Osteocyte (in vitro differentiated cells): Measurements from ENCODE around the gene GCAT. TPM values are rescaled to one million over a fixed set of nuclear protein-coding genes. Genes with fewer than 3 reads are reported as not detected.
A peak's percentile ranks its signal among the peaks of the same experiment; 100 is the strongest.

Experiments used
- DNase-seq: peaks from one replicate; pipeline ENCODE4 v3.0.0; 2021; ENCODE audit warnings: mixed read lengths; ENCODE audit not compliant: unreplicated experiment; ENCODE audit errors: extremely low spot score
- H3K27ac Mint-ChIP-seq: one replicate; pipeline ENCODE4 v1.8.0; 2021; ENCODE audit warnings: mild to moderate bottlenecking, mixed read lengths; ENCODE audit not compliant: unreplicated experiment
- H3K27me3 Mint-ChIP-seq: one replicate; pipeline ENCODE4 v1.8.0; 2021; ENCODE audit warnings: mixed read lengths; ENCODE audit not compliant: unreplicated experiment
- H3K36me3 Mint-ChIP-seq: one replicate; pipeline ENCODE4 v1.8.0; 2021; ENCODE audit warnings: mixed read lengths; ENCODE audit not compliant: unreplicated experiment
- H3K4me1 Mint-ChIP-seq: one replicate; pipeline ENCODE4 v1.8.0; 2021; ENCODE audit warnings: mixed read lengths; ENCODE audit not compliant: unreplicated experiment
- H3K4me3 Mint-ChIP-seq: one replicate; pipeline ENCODE4 v1.8.0; 2021; ENCODE audit warnings: mild to moderate bottlenecking, moderate library complexity, mixed read lengths; ENCODE audit not compliant: unreplicated experiment
- H3K9me3 Mint-ChIP-seq: one replicate; pipeline ENCODE4 v1.8.0; 2021; ENCODE audit warnings: mixed read lengths; ENCODE audit not compliant: unreplicated experiment
- long read RNA-seq: library from polyadenylated mRNA; unstranded; transcript quantifications from one replicate; pipeline ENCODE4 v2.0.0, GENCODE V29; 2021
- total RNA-seq: library from RNA; stranded (reverse); gene quantifications from 2 replicates; pipeline ENCODE4 v1.2.1, GENCODE V29; 2021
- TF ChIP-seq, protein P1 (sequence below): fragments of 200-600 bp; sonication (generic); IDR thresholded peaks from 2 replicates; pipeline ENCODE4 v1.5.0; 2021; ENCODE audit warnings: antibody characterized with exemption, mild to moderate bottlenecking, moderate library complexity

GCAT gene
- total RNA-seq: 33.4 and 38.0 TPM in 2 replicates
- long read RNA-seq, transcript GCAT-201 (9 exons, 1,497 nt): major isoform, 40 of 70 reads
- long read RNA-seq, partial matches to known transcripts: 16 of 70 reads
- long read RNA-seq, other reads (novel, unspliced or antisense): 14 of 70 reads

DNA sequence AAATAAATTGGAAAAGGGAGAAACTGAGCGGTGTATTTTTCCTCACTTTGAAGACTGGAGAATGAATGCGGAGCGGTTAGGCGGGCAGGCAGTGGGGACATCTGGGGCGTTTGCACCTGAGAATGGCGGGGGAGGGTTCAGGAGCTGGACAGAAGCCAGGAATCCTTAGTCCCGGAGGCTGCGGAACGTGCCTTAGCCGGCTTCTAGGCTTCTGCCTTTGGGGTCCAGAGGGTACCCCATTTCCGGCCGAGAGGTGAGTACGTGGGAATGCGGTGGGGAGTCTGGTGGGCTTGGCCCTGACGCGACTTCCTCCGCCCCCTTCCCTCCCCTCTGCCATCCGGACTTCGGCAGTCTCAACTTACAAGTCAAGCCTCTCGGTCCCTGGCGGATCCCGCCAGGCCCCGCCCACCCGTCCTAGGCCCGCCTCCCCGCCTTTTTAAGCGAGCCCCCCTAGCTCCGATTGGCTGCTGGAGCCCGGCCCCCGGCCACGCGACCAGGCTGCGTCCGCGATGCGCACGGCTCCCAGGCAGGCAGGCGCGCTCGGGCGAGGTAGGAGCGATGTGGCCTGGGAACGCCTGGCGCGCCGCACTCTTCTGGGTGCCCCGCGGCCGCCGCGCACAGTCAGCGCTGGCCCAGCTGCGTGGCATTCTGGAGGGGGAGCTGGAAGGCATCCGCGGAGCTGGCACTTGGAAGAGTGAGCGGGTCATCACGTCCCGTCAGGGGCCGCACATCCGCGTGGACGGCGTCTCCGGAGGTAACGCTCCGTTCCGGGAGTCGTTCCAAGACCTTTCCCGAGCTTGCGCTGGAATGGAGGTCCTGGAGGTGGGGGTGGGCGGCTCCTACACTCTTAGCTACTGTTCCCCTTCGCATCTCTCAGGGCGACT, at the start of gene GCAT:
GCAT (plus strand) TSS at position 525 of the 884 bp plus-strand sequence; CDS start at position 559, 34 bp downstream.
- H3K4me3 Mint-ChIP-seq: peak within 1 kb of the TSS; percentile 82
- TF ChIP-seq, protein P1, sequence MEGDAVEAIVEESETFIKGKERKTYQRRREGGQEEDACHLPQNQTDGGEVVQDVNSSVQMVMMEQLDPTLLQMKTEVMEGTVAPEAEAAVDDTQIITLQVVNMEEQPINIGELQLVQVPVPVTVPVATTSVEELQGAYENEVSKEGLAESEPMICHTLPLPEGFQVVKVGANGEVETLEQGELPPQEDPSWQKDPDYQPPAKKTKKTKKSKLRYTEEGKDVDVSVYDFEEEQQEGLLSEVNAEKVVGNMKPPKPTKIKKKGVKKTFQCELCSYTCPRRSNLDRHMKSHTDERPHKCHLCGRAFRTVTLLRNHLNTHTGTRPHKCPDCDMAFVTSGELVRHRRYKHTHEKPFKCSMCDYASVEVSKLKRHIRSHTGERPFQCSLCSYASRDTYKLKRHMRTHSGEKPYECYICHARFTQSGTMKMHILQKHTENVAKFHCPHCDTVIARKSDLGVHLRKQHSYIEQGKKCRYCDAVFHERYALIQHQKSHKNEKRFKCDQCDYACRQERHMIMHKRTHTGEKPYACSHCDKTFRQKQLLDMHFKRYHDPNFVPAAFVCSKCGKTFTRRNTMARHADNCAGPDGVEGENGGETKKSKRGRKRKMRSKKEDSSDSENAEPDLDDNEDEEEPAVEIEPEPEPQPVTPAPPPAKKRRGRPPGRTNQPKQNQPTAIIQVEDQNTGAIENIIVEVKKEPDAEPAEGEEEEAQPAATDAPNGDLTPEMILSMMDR: no peak
- peaks cover 49% of the 10 kb centered on the region for H3K4me1 Mint-ChIP-seq
- peak within 1 kb of the TSS; percentile 84 for H3K27ac Mint-ChIP-seq
- no peaks in the 10 kb centered on the region for H3K9me3 Mint-ChIP-seq
- no peaks in the 10 kb centered on the region for H3K27me3 Mint-ChIP-seq
- H3K36me3 Mint-ChIP-seq: no peaks in the 10 kb centered on the region
- DNase-seq: peak; percentile 97

DNA sequence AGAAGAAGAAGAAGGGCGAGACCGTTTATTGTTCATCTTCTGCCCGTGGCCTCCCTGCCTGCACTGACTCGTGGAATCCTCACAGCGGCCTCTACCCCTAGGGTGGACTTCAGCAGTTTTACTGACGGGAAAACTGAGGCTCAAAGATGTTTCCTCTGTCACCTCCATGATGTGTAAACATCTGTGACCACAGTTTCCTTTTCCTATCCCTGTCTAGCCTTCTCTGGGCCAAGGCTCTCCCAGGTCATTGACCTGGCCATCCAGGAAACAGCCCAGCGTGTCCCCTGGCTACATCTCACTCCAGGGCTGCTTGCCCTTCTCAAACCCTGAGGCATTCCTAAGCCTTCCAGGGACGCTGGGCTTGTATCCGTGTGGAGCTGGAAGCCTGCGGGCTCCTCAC, 49.0 kb upstream of the GCAT start:
- no peak overlapping the region for H3K4me3 Mint-ChIP-seq
- peaks cover 32% of the 10 kb centered on the region for H3K36me3 Mint-ChIP-seq
- no peaks in the 10 kb centered on the region for H3K27me3 Mint-ChIP-seq

DNA sequence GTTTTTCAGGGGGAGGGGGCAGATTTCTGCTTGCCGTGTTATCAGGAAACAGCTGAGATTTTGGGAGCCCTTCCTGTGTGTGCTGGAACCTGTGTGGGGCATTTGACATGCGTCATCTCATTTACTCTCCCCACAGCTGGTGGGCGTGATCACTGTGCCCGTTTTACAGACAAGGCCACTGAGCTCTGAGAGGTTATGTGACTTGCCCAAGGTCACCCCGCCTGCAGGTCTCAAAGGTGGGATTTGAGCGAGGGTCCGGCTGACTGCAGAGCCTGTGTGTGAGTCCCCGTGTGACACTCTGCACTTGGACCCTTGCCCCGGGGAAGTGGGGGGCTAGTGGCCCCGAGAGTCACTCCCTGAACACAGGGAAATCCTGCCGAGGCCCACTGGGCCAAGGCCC, 48.5 kb upstream of the GCAT start:
- H3K27ac Mint-ChIP-seq: no peak overlapping the region
- no peaks in the 10 kb centered on the region for H3K27me3 Mint-ChIP-seq

More for the DNA sequence above, 49.0 kb upstream of the GCAT start:
- Mint-ChIP-seq H3K4me1 (peaks cover 14% of the 10 kb centered on the region), H3K9me3 (no peaks in the 10 kb centered on the region), H3K27ac (no peak overlapping the region)
- TF ChIP-seq, protein P1: no peak
- no peak for DNase-seq

DNA sequence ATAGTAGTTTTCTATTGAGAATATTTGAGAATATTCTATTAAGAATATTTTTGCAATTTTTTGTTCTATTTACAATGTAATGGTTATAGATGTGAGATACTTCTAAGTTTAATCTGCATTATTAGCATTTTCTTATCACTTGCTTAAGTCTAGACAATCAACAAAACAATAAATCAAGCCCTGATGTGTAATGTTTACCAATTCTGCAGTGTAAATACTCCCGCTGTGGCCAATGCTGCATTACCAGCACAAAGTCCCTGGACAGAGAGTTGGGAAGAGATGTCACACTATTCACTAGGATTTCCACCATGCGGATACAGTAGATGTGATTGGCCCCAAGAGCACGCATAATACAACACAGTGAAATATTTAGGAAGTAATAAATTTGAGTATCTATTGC, 47.6 kb upstream of the GCAT start:
- no peak for DNase-seq
- H3K4me1 Mint-ChIP-seq: peaks cover 4% of the 10 kb centered on the region

More for the DNA sequence above, 48.5 kb upstream of the GCAT start:
- Mint-ChIP-seq H3K9me3 (no peaks in the 10 kb centered on the region), H3K4me1 (peaks cover 9% of the 10 kb centered on the region), H3K36me3 (peaks cover 38% of the 10 kb centered on the region), H3K4me3 (no peak overlapping the region)
- TF ChIP-seq, protein P1: no peak
- no peak for DNase-seq

More for the DNA sequence above, 47.6 kb upstream of the GCAT start:
- no peaks in the 10 kb centered on the region for H3K9me3 Mint-ChIP-seq
- H3K27me3 Mint-ChIP-seq: no peaks in the 10 kb centered on the region
- H3K4me3 Mint-ChIP-seq: no peak overlapping the region
- TF ChIP-seq, protein P1: no peak
- no peak overlapping the region for H3K27ac Mint-ChIP-seq
- H3K36me3 Mint-ChIP-seq: peaks cover 34% of the 10 kb centered on the region
